Ureter (tissue), 1 donor: ENCODE results near the gene DDN. TPM values are rescaled to one million over a fixed set of nuclear protein-coding genes. Genes with fewer than 3 reads are reported as not detected.

Experiments used
- DNase-seq: peaks from one replicate; pipeline ENCODE4 v3.0.0-alpha.2; 2020; ENCODE audit warnings: low spot score
- total RNA-seq: library from RNA; stranded (reverse); gene quantifications from one replicate; pipeline ENCODE4 v1.2.4, GENCODE V29; 2023
- donor health status: DM: yes; HTN: yes; CAD: no.

Gene DDN
- total RNA-seq, 1 donor from 2014 or later, result 0.10 TPM

DNA sequence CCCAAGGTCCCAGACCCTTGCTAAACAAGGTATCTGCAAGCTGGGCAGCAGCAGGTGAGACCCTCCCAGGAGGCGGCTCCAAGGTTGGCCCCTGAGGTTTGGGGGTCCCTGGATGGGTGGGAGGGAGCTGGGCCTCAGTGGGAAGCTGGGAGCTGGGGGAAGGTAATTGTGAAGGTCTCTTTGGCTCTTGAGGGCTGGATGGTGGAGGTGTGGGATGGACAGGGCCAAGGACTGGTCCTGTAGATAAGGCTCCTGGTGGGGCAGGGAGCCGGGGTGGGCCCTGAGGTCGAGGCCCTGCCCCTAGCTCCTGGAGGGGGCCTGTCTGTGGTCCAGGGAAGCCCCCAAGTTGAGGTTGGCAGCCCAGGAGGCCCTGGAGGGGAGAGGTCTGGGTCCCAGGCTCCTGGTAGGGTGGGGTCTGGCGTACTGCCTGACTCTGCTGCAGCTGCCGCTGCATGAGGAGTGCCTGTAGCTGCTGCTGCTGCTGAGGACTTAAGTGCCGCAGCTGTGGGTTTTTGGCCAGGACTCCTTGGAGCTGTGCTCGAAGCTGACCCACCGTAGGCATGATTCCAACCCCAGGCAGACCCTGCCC lies 32.5 kb upstream of the DDN start:
- DNase-seq, result no peak

GRCh38 chr12:49030714-49031572 lies 31.8 kb upstream of the DDN start:
- no peak for DNase-seq

DNA sequence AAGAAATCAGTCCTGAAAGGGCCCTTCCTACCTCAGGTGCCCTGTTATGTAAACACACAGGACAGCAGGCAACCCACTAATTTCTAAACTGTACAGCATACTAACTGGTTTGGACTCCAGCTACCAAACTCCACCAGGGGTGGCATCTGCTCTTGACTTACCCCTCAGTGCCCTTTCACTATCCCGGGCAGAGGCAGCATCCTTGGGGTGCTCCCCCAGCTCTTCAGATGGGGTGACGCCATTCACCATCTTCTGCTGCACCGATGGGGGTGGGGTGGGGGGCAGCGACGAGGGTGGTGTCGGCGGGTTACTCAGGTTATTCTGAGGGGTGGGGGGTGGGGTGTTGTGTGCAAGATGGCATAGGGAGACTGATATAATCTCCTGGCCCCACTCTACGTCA lies 30.9 kb upstream of the DDN start:
- no peak for DNase-seq

- no peak for DNase-seq
These were observed 29.6 kb upstream of the DDN start for GRCh38 chr12:49028666-49029275.

GRCh38 chr12:49027846-49028555 lies 28.8 kb upstream of the DDN start:
- DNase-seq, result no peak

DNA sequence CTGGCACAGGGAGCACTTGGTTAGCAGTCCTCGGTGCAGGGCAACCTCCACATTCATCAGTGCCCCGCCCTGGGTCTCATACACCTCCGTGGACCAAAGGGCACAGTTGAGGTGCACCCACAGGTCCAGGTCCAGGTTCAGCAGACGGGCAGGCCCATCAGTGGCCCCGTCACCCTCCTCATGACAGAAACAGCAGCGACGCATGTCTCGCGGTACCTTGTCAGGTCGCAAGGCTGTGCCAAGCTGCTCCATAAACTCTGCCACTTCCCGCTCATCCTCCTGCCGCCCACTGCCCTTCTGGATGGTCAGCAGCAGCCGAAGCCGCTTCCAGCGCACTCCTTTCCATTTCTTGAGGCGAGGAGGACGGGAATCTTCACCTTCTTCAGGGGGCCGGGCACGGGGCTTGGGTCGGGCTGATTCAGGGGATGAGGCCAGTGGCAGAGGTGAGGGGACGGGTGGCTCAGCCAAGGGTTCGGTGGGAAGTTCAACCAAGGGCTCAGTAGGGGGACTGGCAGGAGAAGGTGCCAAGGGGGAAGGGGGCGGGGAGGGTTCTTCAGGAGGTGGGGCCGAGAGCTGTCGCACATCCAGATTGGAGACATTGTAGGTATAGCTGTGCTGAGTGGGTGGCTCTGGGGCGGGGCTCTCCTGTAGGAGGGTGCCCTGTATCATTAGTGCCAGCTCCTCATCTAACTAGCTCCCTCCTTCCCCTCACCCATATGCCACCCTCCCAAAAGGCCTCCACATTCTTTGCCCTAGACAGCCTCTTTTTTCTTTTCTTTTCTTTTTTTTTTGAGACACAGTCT lies 27.7 kb upstream of the DDN start:
- no peak for DNase-seq

- DNase-seq, result no peak
These were observed 26.9 kb upstream of the DDN start for GRCh38 chr12:49026101-49026500.

- DNase-seq, result no peak
These were observed 26.3 kb upstream of the DDN start for GRCh38 chr12:49025463-49025862.

- no peak for DNase-seq
These were observed 25.4 kb upstream of the DDN start for GRCh38 chr12:49024543-49024942.

GRCh38 chr12:49023812-49024211 lies 24.6 kb upstream of the DDN start:
- DNase-seq, result no peak

DNA sequence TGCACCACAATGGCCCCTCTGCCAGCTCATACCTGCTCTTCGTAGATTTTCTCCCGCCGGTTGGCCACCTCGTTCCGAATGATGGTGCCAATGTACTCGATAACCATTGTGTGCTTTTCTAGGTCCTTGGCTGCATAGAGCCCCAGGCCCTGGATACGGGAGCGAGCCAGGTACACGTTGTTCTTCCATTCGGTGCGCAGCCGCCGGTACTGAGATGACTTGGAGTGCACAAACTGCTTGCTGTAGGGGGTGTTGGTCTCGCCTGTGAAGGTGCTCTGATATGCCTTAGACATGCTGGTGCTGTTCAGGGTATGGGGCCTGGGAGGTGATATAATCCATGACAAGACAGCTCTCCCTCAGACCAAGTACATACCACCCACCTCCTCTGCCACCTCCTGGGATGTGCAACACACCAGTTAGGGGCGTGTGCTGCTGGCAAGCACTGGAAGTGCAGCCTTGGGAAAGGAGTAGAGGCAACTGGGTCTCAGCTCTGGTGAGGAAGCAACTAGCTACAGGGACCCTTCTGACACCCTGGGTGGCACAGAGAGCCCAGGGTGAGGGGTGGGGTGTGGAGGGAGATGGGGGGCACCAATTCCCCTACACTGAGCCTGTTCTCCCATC lies 23.5 kb upstream of the DDN start:
- no peak for DNase-seq

DNA sequence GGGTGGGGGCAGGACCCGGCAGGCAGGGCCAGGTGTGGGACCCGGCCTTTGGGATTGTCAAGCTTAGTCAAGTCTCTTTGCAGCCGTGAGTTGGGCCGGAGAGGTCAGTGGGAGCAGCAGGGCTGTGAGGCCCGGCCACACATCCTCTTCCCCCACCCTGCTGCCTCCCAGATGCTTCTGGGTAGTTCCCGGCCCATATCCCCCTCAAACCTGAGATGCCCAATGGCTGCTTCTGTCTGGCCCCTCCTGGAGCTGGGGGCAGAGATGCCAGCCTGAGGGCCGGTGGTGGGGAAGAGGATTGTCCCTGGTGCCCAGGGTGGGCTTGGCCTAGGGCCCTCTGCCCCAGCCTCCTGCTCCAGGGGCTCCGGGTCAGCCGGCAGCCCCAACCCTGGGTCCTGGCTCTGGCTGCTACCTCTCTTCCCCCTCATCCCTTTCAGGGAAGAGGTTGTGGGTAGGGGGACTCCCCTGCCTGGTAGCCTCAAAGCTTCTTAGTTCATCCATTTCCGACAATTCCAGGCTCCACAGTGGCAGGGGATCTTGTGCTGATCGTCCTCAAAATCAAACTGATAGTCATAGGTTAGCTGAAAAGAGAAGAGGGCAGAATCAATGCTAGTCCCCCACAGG lies 22.2 kb upstream of the DDN start:
- DNase-seq, result no peak

- no peak for DNase-seq
These were observed 21.3 kb upstream of the DDN start for GRCh38 chr12:49020441-49020840.

- DNase-seq, result no peak
These were observed 20.5 kb upstream of the DDN start for GRCh38 chr12:49019443-49020324.

GRCh38 chr12:49019120-49019430 lies 19.9 kb upstream of the DDN start:
- no peak for DNase-seq

GRCh38 chr12:49018261-49019119 lies 19.3 kb upstream of the DDN start, which contains the start of gene PRKAG1:
Gene PRKAG1, minus strand, starts transcription at chr12:49018776. Its CDS starts 36 bp downstream, at chr12:49018740.
- peak; percentile 97 for DNase-seq

- DNase-seq, result no peak
These were observed 18.7 kb upstream of the DDN start for GRCh38 chr12:49017891-49018260.

DNA sequence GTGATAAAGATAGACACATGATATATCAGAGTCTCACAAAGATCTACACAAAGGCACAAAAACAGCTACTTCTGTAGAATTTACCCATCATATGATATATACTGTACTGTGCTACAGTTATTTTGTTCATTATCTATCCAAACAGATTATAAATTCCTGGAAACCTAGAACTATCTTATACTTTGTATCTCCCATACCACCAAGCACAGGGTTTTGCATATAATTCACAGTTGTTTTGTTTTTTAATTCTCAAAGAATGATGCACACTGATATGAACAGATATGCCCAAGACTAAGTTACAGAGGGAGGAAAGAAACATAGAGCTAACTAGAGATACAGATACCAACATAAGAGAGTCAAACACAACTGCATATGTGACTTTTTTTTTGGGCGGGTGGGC lies 16.0 kb upstream of the DDN start:
- no peak for DNase-seq

- DNase-seq, result no peak
These were observed 15.4 kb upstream of the DDN start for GRCh38 chr12:49014547-49014946.
